GM23338 (cell line): ENCODE data around the gene HOMER1. TPM values are rescaled to one million over a fixed set of nuclear protein-coding genes. Genes with fewer than 3 reads are reported as not detected.

Experiments used
- ATAC-seq: fragments of 200-7000 bp; cut with Tn5 transposase; 3 replicates; pipeline ENCODE4 v1.9.1; 2020
- DNase-seq: peaks from one replicate; pipeline ENCODE4 v3.0.0-alpha.2; 2015; ENCODE audit warnings: low spot score
- H2AFZ ChIP-seq: fragments of 200-600 bp; sonication (generic); 2 replicates; pipeline ENCODE4 v1.8.0; 2016; ENCODE audit warnings: antibody characterized with exemption, mild to moderate bottlenecking, moderate library complexity
- H3F3A ChIP-seq: fragments of 200-600 bp; sonication (generic); replicated peaks from 2 replicates; pipeline ENCODE4 v1.8.0; 2017; ENCODE audit warnings: antibody characterized with exemption, mixed run types, low read depth
- H3K27ac ChIP-seq: fragments of 200-600 bp; sonication (generic); 2 replicates; pipeline ENCODE4 v1.6.1; 2016; ENCODE audit warnings: low read depth
- H3K27me3 ChIP-seq: fragments of 200-600 bp; sonication (generic); 2 replicates; pipeline ENCODE4 v1.8.0; 2016; ENCODE audit warnings: mild to moderate bottlenecking, mixed run types, moderate library complexity; ENCODE audit not compliant: insufficient read depth
- H3K36me3 ChIP-seq: fragments of 200-600 bp; sonication (generic); 2 replicates; pipeline ENCODE4 v1.8.0; 2016; ENCODE audit warnings: mild to moderate bottlenecking; ENCODE audit not compliant: insufficient read depth
- H3K4me1 ChIP-seq: fragments of 200-600 bp; sonication (generic); 2 replicates; pipeline ENCODE4 v1.8.0; 2016; ENCODE audit warnings: mild to moderate bottlenecking, moderate library complexity; ENCODE audit not compliant: insufficient read depth
- H3K4me2 ChIP-seq: fragments of 200-600 bp; sonication (generic); 2 replicates; pipeline ENCODE4 v1.7.1; 2017; ENCODE audit warnings: mixed run types
- H3K4me3 ChIP-seq: fragments of 200-600 bp; sonication (generic); 2 replicates; pipeline ENCODE4 v1.6.1; 2016; ENCODE audit warnings: mixed run types
- H3K79me2 ChIP-seq: fragments of 200-600 bp; sonication (generic); replicated peaks from 2 replicates; pipeline ENCODE4 v1.8.0; 2017; ENCODE audit warnings: mild to moderate bottlenecking; ENCODE audit not compliant: insufficient read depth
- H3K9me2 ChIP-seq: fragments of 200-600 bp; sonication (generic); 2 replicates; pipeline ENCODE4 v1.8.0; 2017; ENCODE audit not compliant: insufficient read depth
- H4K20me1 ChIP-seq: fragments of 200-600 bp; sonication (generic); replicated peaks from 2 replicates; pipeline ENCODE4 v1.8.0; 2017; ENCODE audit warnings: mild to moderate bottlenecking; ENCODE audit not compliant: insufficient read depth
- H3K27ac Mint-ChIP-seq: 2 replicates; pipeline ENCODE4 v1.8.0; 2020; ENCODE audit warnings: inconsistent platforms, mild to moderate bottlenecking, moderate library complexity, mixed read lengths
- H3K27me3 Mint-ChIP-seq: 3 replicates; pipeline ENCODE4 v1.8.0; 2022; ENCODE audit warnings: low read depth, mild to moderate bottlenecking, moderate library complexity, mixed read lengths, inconsistent platforms; ENCODE audit not compliant: insufficient read depth, poor library complexity
- H3K36me3 Mint-ChIP-seq: 3 replicates; pipeline ENCODE4 v1.8.0; 2021; ENCODE audit warnings: low read depth, mild to moderate bottlenecking, inconsistent platforms, moderate library complexity, mixed read lengths
- H3K4me1 Mint-ChIP-seq: 3 replicates; pipeline ENCODE4 v1.8.0; 2020; ENCODE audit warnings: mild to moderate bottlenecking, inconsistent platforms, mixed read lengths
- H3K4me3 Mint-ChIP-seq: 3 replicates; pipeline ENCODE4 v1.8.0; 2021; ENCODE audit warnings: moderate library complexity, mild to moderate bottlenecking, inconsistent platforms, mixed read lengths
- H3K9me3 Mint-ChIP-seq: 3 replicates; pipeline ENCODE4 v1.8.0; 2020; ENCODE audit warnings: moderate library complexity, mild to moderate bottlenecking, inconsistent platforms, mixed read lengths
- CREB1 ChIP-seq: fragments of 250-450 bp; sonication (Bioruptor Pico); IDR thresholded peaks from 2 replicates; pipeline ENCODE4 v1.5.0; 2020; ENCODE audit warnings: low read depth, mild to moderate bottlenecking, moderate library complexity
- JUNB ChIP-seq: IDR thresholded peaks from one replicate; pipeline ENCODE4 v1.6.1; 2016; ENCODE audit warnings: antibody characterized with exemption; ENCODE audit not compliant: unreplicated experiment
- NANOG ChIP-seq: IDR thresholded peaks from 2 replicates; pipeline ENCODE4 v1.6.1; 2016; ENCODE audit warnings: antibody characterized with exemption, borderline replicate concordance
- STAT1 ChIP-seq: IDR thresholded peaks from one replicate; pipeline ENCODE4 v1.6.1; 2016; ENCODE audit warnings: antibody characterized with exemption; ENCODE audit not compliant: unreplicated experiment
- ZNF114 ChIP-seq: fragments of 250-450 bp; sonication (Bioruptor Pico); IDR thresholded peaks from 2 replicates; pipeline ENCODE4 v1.5.0; 2020; ENCODE audit warnings: mild to moderate bottlenecking, moderate library complexity
- ZNF331 ChIP-seq: fragments of 250-450 bp; sonication (Bioruptor Pico); IDR thresholded peaks from 2 replicates; pipeline ENCODE4 v1.5.0; 2020; ENCODE audit warnings: low read depth, mild to moderate bottlenecking, moderate library complexity
- polyA plus RNA-seq: library from polyadenylated mRNA; unstranded; fragments of >200 nt; fragmentation: Nextera tagmentation; extraction: Ambion mirVana; gene quantifications from 2 replicates; pipeline ENCODE4 v1.2.1, GENCODE V29; 2016
- total RNA-seq: library from RNA; depleted of rRNA; stranded (reverse); fragments of >200 nt; shearing (Covaris generic); gene quantifications from 2 replicates; pipeline ENCODE4 v1.2.3, GENCODE V29; 2014
- TF ChIP-seq, protein P1 (sequence below): fragments of 250-450 bp; sonication (Bioruptor Pico); IDR thresholded peaks from 2 replicates; pipeline ENCODE4 v1.5.0; 2020; ENCODE audit warnings: mild to moderate bottlenecking, moderate library complexity
- TF ChIP-seq, protein P2 (sequence below): IDR thresholded peaks from 2 replicates; pipeline ENCODE4 v1.6.1; 2016; ENCODE audit warnings: antibody characterized with exemption

HOMER1 gene
- total and polyA plus RNA-seq, 2 experiments from 2014 or later, result 45.1 to 80.3 TPM

GRCh38 chr5:79512049-79512448 is 1.9 kb downstream of the HOMER1 start (continued):
- TF ChIP-seq, protein P1, sequence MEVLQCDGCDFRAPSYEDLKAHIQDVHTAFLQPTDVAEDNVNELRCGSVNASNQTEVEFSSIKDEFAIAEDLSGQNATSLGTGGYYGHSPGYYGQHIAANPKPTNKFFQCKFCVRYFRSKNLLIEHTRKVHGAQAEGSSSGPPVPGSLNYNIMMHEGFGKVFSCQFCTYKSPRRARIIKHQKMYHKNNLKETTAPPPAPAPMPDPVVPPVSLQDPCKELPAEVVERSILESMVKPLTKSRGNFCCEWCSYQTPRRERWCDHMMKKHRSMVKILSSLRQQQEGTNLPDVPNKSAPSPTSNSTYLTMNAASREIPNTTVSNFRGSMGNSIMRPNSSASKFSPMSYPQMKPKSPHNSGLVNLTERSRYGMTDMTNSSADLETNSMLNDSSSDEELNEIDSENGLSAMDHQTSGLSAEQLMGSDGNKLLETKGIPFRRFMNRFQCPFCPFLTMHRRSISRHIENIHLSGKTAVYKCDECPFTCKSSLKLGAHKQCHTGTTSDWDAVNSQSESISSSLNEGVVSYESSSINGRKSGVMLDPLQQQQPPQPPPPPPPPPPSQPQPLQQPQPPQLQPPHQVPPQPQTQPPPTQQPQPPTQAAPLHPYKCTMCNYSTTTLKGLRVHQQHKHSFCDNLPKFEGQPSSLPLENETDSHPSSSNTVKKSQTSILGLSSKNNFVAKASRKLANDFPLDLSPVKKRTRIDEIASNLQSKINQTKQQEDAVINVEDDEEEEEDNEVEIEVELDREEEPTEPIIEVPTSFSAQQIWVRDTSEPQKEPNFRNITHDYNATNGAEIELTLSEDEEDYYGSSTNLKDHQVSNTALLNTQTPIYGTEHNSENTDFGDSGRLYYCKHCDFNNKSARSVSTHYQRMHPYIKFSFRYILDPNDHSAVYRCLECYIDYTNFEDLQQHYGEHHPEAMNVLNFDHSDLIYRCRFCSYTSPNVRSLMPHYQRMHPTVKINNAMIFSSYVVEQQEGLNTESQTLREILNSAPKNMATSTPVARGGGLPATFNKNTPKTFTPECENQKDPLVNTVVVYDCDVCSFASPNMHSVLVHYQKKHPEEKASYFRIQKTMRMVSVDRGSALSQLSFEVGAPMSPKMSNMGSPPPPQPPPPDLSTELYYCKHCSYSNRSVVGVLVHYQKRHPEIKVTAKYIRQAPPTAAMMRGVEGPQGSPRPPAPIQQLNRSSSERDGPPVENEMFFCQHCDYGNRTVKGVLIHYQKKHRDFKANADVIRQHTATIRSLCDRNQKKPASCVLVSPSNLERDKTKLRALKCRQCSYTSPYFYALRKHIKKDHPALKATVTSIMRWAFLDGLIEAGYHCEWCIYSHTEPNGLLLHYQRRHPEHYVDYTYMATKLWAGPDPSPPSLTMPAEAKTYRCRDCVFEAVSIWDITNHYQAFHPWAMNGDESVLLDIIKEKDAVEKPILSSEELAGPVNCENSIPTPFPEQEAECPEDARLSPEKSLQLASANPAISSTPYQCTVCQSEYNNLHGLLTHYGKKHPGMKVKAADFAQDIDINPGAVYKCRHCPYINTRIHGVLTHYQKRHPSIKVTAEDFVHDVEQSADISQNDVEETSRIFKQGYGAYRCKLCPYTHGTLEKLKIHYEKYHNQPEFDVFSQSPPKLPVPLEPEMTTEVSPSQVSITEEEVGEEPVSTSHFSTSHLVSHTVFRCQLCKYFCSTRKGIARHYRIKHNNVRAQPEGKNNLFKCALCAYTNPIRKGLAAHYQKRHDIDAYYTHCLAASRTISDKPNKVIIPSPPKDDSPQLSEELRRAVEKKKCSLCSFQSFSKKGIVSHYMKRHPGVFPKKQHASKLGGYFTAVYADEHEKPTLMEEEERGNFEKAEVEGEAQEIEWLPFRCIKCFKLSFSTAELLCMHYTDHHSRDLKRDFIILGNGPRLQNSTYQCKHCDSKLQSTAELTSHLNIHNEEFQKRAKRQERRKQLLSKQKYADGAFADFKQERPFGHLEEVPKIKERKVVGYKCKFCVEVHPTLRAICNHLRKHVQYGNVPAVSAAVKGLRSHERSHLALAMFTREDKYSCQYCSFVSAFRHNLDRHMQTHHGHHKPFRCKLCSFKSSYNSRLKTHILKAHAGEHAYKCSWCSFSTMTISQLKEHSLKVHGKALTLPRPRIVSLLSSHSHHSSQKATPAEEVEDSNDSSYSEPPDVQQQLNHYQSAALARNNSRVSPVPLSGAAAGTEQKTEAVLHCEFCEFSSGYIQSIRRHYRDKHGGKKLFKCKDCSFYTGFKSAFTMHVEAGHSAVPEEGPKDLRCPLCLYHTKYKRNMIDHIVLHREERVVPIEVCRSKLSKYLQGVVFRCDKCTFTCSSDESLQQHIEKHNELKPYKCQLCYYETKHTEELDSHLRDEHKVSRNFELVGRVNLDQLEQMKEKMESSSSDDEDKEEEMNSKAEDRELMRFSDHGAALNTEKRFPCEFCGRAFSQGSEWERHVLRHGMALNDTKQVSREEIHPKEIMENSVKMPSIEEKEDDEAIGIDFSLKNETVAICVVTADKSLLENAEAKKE (CRISPR knock-in tag), result no peak
- no peak for TF ChIP-seq CREB1

- Histone ChIP-seq H3K4me2 (peak overlapping the region; percentile 84), H3K36me3 (no peaks in the 10 kb centered on the region), H4K20me1 (peaks cover 21% of the 10 kb centered on the region), H3K27me3 (no peaks in the 10 kb centered on the region), H3K4me3 (peak overlapping the region; percentile 76), H2AFZ (no peak overlapping the region), H3K27ac (no peak overlapping the region), H3K4me1 (peaks cover 44% of the 10 kb centered on the region), H3K9me2 (no peaks in the 10 kb centered on the region), H3F3A (no peaks in the 10 kb centered on the region), H3K79me2 (peaks cover 73% of the 10 kb centered on the region)
- no peak for DNase-seq
- ATAC-seq, result no peak
- Mint-ChIP-seq H3K27ac (no peak overlapping the region), H3K4me3 (peak overlapping the region; percentile 90), H3K4me1 (peaks cover 49% of the 10 kb centered on the region), H3K9me3 (no peaks in the 10 kb centered on the region), H3K27me3 (peaks cover 3% of the 10 kb centered on the region), H3K36me3 (no peaks in the 10 kb centered on the region)
- no peak for TF ChIP-seq STAT1
- no peak for TF ChIP-seq ZNF331 (CRISPR knock-in tag)
- no peak for TF ChIP-seq NANOG
- TF ChIP-seq, protein P2, sequence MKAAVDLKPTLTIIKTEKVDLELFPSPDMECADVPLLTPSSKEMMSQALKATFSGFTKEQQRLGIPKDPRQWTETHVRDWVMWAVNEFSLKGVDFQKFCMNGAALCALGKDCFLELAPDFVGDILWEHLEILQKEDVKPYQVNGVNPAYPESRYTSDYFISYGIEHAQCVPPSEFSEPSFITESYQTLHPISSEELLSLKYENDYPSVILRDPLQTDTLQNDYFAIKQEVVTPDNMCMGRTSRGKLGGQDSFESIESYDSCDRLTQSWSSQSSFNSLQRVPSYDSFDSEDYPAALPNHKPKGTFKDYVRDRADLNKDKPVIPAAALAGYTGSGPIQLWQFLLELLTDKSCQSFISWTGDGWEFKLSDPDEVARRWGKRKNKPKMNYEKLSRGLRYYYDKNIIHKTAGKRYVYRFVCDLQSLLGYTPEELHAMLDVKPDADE, result no peak
- TF ChIP-seq JUNB, result no peak
- TF ChIP-seq, protein P1 (CRISPR knock-in tag), result no peak
- no peak for TF ChIP-seq ZNF114
These were observed 3.3 kb downstream of the HOMER1 start for GRCh38 chr5:79510638-79511037.
